Measurements from ENCODE around the gene MAGEA3.
"Not testable (repeated sequence)": the region's sequence is repeated elsewhere in the genome, so short reads cannot be mapped to it uniquely, and the experiment has no call there.

DNA sequence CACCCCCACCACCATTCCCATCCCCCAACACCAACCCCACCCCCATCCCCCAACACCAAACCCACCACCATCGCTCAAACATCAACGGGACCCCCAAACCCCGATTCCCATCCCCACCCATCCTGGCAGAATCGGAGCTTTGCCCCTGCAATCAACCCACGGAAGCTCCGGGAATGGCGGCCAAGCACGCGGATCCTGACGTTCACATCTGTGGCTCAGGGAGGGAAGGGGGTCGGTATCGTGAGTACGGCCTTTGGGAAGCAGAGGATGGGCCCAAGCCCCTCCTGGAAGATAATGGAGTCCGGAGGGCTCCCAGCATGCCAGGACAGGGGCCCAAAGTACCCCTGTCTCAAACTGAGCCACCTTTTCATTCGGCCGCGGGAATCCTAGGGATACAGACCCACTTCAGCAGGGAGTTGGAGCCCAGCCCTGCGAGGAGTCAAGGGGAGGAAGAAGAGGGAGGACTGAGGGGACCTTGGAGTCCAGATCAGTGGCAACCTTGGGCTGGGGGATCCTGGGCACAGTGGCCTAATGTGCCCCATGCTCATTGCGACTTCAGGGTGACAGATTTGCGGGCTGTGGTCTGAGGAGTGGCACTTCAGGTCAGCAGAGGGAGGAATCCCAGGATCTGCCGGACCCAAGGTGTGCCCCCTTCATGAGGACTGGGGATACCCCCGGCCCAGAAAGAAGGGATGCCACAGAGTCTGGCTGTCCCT is 35.7 kb downstream of the MAGEA3 start:
- TF ChIP-seq, protein P1, sequence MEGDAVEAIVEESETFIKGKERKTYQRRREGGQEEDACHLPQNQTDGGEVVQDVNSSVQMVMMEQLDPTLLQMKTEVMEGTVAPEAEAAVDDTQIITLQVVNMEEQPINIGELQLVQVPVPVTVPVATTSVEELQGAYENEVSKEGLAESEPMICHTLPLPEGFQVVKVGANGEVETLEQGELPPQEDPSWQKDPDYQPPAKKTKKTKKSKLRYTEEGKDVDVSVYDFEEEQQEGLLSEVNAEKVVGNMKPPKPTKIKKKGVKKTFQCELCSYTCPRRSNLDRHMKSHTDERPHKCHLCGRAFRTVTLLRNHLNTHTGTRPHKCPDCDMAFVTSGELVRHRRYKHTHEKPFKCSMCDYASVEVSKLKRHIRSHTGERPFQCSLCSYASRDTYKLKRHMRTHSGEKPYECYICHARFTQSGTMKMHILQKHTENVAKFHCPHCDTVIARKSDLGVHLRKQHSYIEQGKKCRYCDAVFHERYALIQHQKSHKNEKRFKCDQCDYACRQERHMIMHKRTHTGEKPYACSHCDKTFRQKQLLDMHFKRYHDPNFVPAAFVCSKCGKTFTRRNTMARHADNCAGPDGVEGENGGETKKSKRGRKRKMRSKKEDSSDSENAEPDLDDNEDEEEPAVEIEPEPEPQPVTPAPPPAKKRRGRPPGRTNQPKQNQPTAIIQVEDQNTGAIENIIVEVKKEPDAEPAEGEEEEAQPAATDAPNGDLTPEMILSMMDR (IDR thresholded peaks at IDR 0.05): not testable (repeated sequence)
- not testable (repeated sequence) for TF ChIP-seq POLR2AphosphoS5 (IDR thresholded peaks at IDR 0.05)

All from breast epithelium (tissue), 3 donors.